Activated T-helper 1 cell treated with anti-CD3 and anti-CD28 coated beads, Interleukin-12 subunit alpha, Interleukin-12 subunit beta, Interleukin-2, Interleukin-4 antibody, amounts not matched to agents 30 ng/mL and 10 ng/mL and 1 ng/mL, durations not matched to agents 14 hours and 24 hours and 36 hours (primary cell): ENCODE results near the gene RBM10. TPM values are rescaled to one million over a fixed set of nuclear protein-coding genes. Genes with fewer than 3 reads are reported as not detected.

Source experiments
- DNase-seq: peaks from one replicate; pipeline ENCODE4 v3.0.0; 2021; ENCODE audit warnings: low spot score
- H3K27ac Mint-ChIP-seq: one replicate; pipeline ENCODE4 v1.8.0; 2021; ENCODE audit warnings: mild to moderate bottlenecking, mixed read lengths
- H3K27me3 Mint-ChIP-seq: one replicate; pipeline ENCODE4 v1.8.0; 2022; ENCODE audit warnings: mild to moderate bottlenecking, moderate library complexity, mixed read lengths; ENCODE audit not compliant: insufficient read depth
- H3K36me3 Mint-ChIP-seq: one replicate; pipeline ENCODE4 v1.8.0; 2021; ENCODE audit warnings: low read depth, mixed read lengths
- H3K4me1 Mint-ChIP-seq: one replicate; pipeline ENCODE4 v1.8.0; 2021; ENCODE audit warnings: low read depth, mixed read lengths
- H3K4me3 Mint-ChIP-seq: one replicate; pipeline ENCODE4 v1.8.0; 2021; ENCODE audit warnings: mild to moderate bottlenecking, moderate library complexity, mixed read lengths
- H3K9me3 Mint-ChIP-seq: one replicate; pipeline ENCODE4 v1.8.0; 2021; ENCODE audit warnings: mixed read lengths
- intact Hi-C: fragments of 100-400 bp; cut with micrococcal nuclease; formaldehyde crosslinking; loops from one replicate; pipeline ENCODE4 v1.15.1; 2024
- total RNA-seq: library from RNA; stranded (reverse); gene quantifications from 2 replicates; pipeline ENCODE4 v1.2.3, GENCODE V29; 2022

Gene RBM10
- total RNA-seq, 1 donor from 2014 or later: 64.1 TPM

GRCh38 chrX:47224266-47224895 is 79.4 kb downstream of the RBM10 start:
- Mint-ChIP-seq H3K36me3 (peaks cover 23% of the 10 kb centered on the region), H3K27me3 (no peaks in the 10 kb centered on the region), H3K4me3 (no peak overlapping the region), H3K4me1 (peaks cover 19% of the 10 kb centered on the region), H3K27ac (no peak overlapping the region), H3K9me3 (no peaks in the 10 kb centered on the region)
- intact Hi-C loops: no loop called here
- DNase-seq: no peak

GRCh38 chrX:47224896-47225290 is 79.9 kb downstream of the RBM10 start:
- peaks cover 15% of the 10 kb centered on the region for H3K4me1 Mint-ChIP-seq
- no peak overlapping the region for H3K27ac Mint-ChIP-seq
- H3K4me3 Mint-ChIP-seq: no peak overlapping the region
- H3K27me3 Mint-ChIP-seq: no peaks in the 10 kb centered on the region
- H3K36me3 Mint-ChIP-seq: peaks cover 22% of the 10 kb centered on the region
- H3K9me3 Mint-ChIP-seq: no peaks in the 10 kb centered on the region
- DNase-seq: no peak
- intact Hi-C loops: no loop called here

GRCh38 chrX:47226071-47226470 is 81.0 kb downstream of the RBM10 start:
- intact Hi-C loops: no loop called here
- no peak for DNase-seq
- Mint-ChIP-seq H3K4me3 (no peak overlapping the region), H3K36me3 (peaks cover 23% of the 10 kb centered on the region), H3K27ac (no peak overlapping the region), H3K4me1 (peaks cover 7% of the 10 kb centered on the region), H3K9me3 (no peaks in the 10 kb centered on the region), H3K27me3 (no peaks in the 10 kb centered on the region)

- H3K36me3 Mint-ChIP-seq: peaks cover 23% of the 10 kb centered on the region
- peak overlapping the region; percentile 44 for H3K27ac Mint-ChIP-seq
- H3K4me1 Mint-ChIP-seq: peaks cover 5% of the 10 kb centered on the region
- intact Hi-C loops: no loop called here
- no peaks in the 10 kb centered on the region for H3K27me3 Mint-ChIP-seq
- no peaks in the 10 kb centered on the region for H3K9me3 Mint-ChIP-seq
- H3K4me3 Mint-ChIP-seq: no peak overlapping the region
- no peak for DNase-seq
Observed at GRCh38 chrX:47226531-47227333, 81.7 kb downstream of the RBM10 start.

GRCh38 chrX:47227334-47227583 is 82.2 kb downstream of the RBM10 start:
- Mint-ChIP-seq H3K27me3 (no peaks in the 10 kb centered on the region), H3K36me3 (peaks cover 23% of the 10 kb centered on the region), H3K4me3 (no peak overlapping the region), H3K27ac (no peak overlapping the region), H3K4me1 (peaks cover 5% of the 10 kb centered on the region), H3K9me3 (no peaks in the 10 kb centered on the region)
- intact Hi-C loops: no loop called here
- DNase-seq: no peak

- H3K36me3 Mint-ChIP-seq: peaks cover 22% of the 10 kb centered on the region
Observed at GRCh38 chrX:47228550-47229270, 83.7 kb downstream of the RBM10 start.

GRCh38 chrX:47229427-47229826 is 84.4 kb downstream of the RBM10 start:
- no peaks in the 10 kb centered on the region for H3K27me3 Mint-ChIP-seq
- DNase-seq: no peak
- peaks cover 5% of the 10 kb centered on the region for H3K4me1 Mint-ChIP-seq
- no peak overlapping the region for H3K27ac Mint-ChIP-seq
- no peak overlapping the region for H3K4me3 Mint-ChIP-seq
- peaks cover 18% of the 10 kb centered on the region for H3K36me3 Mint-ChIP-seq
- intact Hi-C loops: no loop called here
- no peaks in the 10 kb centered on the region for H3K9me3 Mint-ChIP-seq

More at GRCh38 chrX:47228550-47229270, 83.7 kb downstream of the RBM10 start:
- DNase-seq: no peak
- H3K27me3 Mint-ChIP-seq: no peaks in the 10 kb centered on the region
- no peaks in the 10 kb centered on the region for H3K9me3 Mint-ChIP-seq
- H3K4me1 Mint-ChIP-seq: peaks cover 5% of the 10 kb centered on the region
- no peak overlapping the region for H3K4me3 Mint-ChIP-seq
- H3K27ac Mint-ChIP-seq: no peak overlapping the region
- intact Hi-C loops: no loop called here

GRCh38 chrX:47230136-47230868 is 85.3 kb downstream of the RBM10 start:
- H3K27me3 Mint-ChIP-seq: no peaks in the 10 kb centered on the region
- no peak overlapping the region for H3K4me3 Mint-ChIP-seq
- H3K4me1 Mint-ChIP-seq: peaks cover 7% of the 10 kb centered on the region
- DNase-seq: no peak
- no peaks in the 10 kb centered on the region for H3K9me3 Mint-ChIP-seq
- peaks cover 18% of the 10 kb centered on the region for H3K36me3 Mint-ChIP-seq
- intact Hi-C loops: no loop called here
- H3K27ac Mint-ChIP-seq: peak overlapping the region; percentile 21

GRCh38 chrX:47231167-47231566 is 86.1 kb downstream of the RBM10 start:
- DNase-seq: no peak
- Mint-ChIP-seq H3K27ac (peak overlapping the region; percentile 63), H3K9me3 (no peaks in the 10 kb centered on the region), H3K4me3 (no peak overlapping the region), H3K36me3 (peaks cover 19% of the 10 kb centered on the region), H3K4me1 (peaks cover 16% of the 10 kb centered on the region), H3K27me3 (no peaks in the 10 kb centered on the region)
- intact Hi-C loops: no loop called here

GRCh38 chrX:47232197-47232802 is 87.3 kb downstream of the RBM10 start:
- Mint-ChIP-seq H3K4me3 (peak overlapping the region; percentile 87), H3K9me3 (no peaks in the 10 kb centered on the region), H3K4me1 (peaks cover 19% of the 10 kb centered on the region), H3K36me3 (peaks cover 14% of the 10 kb centered on the region), H3K27me3 (no peaks in the 10 kb centered on the region), H3K27ac (peak overlapping the region; percentile 90)
- DNase-seq: no peak
- intact Hi-C loops: loop anchor here (2.0 kb wide), 2 partner anchors 329 to 427 kb away; partner anchors contain the start of genes ARAF and UXT

- Mint-ChIP-seq H3K36me3 (peaks cover 14% of the 10 kb centered on the region), H3K27me3 (no peaks in the 10 kb centered on the region), H3K9me3 (no peaks in the 10 kb centered on the region), H3K4me3 (peak within 1 kb of the TSS; percentile 87), H3K27ac (peak within 1 kb of the TSS; percentile 90), H3K4me1 (peaks cover 19% of the 10 kb centered on the region)
- DNase-seq: peak; percentile 16
- intact Hi-C loops: loop anchor here (1.0 to 2.0 kb wide), 9 partner anchors 15 to 426 kb away; partner anchors contain the start of genes ARAF, CDK16, ELK1 and UBA1
Observed at GRCh38 chrX:47232803-47233332, 87.8 kb downstream of the RBM10 start, which contains the start of gene USP11. Gene USP11 (plus strand): TSS chrX:47233009. CDS start chrX:47233044, 35 bp downstream.
